ENCODE data around the gene NT5C1A. TPM values are rescaled to one million over a fixed set of nuclear protein-coding genes. Genes with fewer than 3 reads are reported as not detected.
A peak's percentile ranks its signal among the peaks of the same experiment; 100 is the strongest.

The NT5C1A gene
- total RNA-seq, 1 experiment from 2014 or later: 0.52 TPM

- no peaks in the 10 kb centered on the region for H3K79me2 ChIP-seq (ENCODE audit: low read length)
- no peaks in the 10 kb centered on the region for H3K9me2 ChIP-seq (replicated peaks; ENCODE audit: insufficient read depth, low read length)
- H4K20me1 ChIP-seq (ENCODE audit: insufficient read depth, low read depth, low read length): no peaks in the 10 kb centered on the region
- H3K9ac ChIP-seq (ENCODE audit: low read length): no peak overlapping the region
- DNase-seq: no peak
- no peaks in the 10 kb centered on the region for H3K36me3 ChIP-seq (ENCODE audit: insufficient read depth, low read length)
- H3K27me3 ChIP-seq (ENCODE audit: low read length): no peaks in the 10 kb centered on the region
- H3K4me1 ChIP-seq (ENCODE audit: low read length): peaks cover 9% of the 10 kb centered on the region
- no peaks in the 10 kb centered on the region for H3K9me3 ChIP-seq (ENCODE audit: low read length)
- no peak overlapping the region for H3K4me3 ChIP-seq (ENCODE audit: low read length)
- H2AFZ ChIP-seq (ENCODE audit: low read length): no peak overlapping the region
- H3K27ac ChIP-seq (ENCODE audit: low read length): no peak overlapping the region
- no peak overlapping the region for H3K4me2 ChIP-seq (ENCODE audit: low read depth, low read length, poor library complexity, severe bottlenecking)
These were observed 3.8 kb downstream of the NT5C1A start for GRCh38 chr1:39668111-39668510.

- Histone ChIP-seq H3K9ac (ENCODE audit: low read length) (no peak overlapping the region), H4K20me1 (ENCODE audit: insufficient read depth, low read depth, low read length) (no peaks in the 10 kb centered on the region), H3K36me3 (ENCODE audit: insufficient read depth, low read length) (no peaks in the 10 kb centered on the region), H2AFZ (ENCODE audit: low read length) (no peak overlapping the region), H3K27me3 (ENCODE audit: low read length) (no peaks in the 10 kb centered on the region), H3K4me3 (ENCODE audit: low read length) (no peak overlapping the region), H3K79me2 (ENCODE audit: low read length) (no peaks in the 10 kb centered on the region), H3K9me2 (replicated peaks; ENCODE audit: insufficient read depth, low read length) (no peaks in the 10 kb centered on the region), H3K4me1 (ENCODE audit: low read length) (peaks cover 9% of the 10 kb centered on the region), H3K4me2 (ENCODE audit: low read depth, low read length, poor library complexity, severe bottlenecking) (no peak overlapping the region), H3K9me3 (ENCODE audit: low read length) (no peaks in the 10 kb centered on the region), H3K27ac (ENCODE audit: low read length) (no peak overlapping the region)
- no peak for DNase-seq
These were observed 5.1 kb downstream of the NT5C1A start for GRCh38 chr1:39666772-39667171.

- peaks cover 9% of the 10 kb centered on the region for H3K4me1 ChIP-seq (ENCODE audit: low read length)
- no peaks in the 10 kb centered on the region for H3K79me2 ChIP-seq (ENCODE audit: low read length)
- peak overlapping the region; percentile 77 for H3K4me2 ChIP-seq (ENCODE audit: low read depth, low read length, poor library complexity, severe bottlenecking)
- no peaks in the 10 kb centered on the region for H3K9me3 ChIP-seq (ENCODE audit: low read length)
- H3K4me3 ChIP-seq (ENCODE audit: low read length): peak overlapping the region; percentile 64
- H3K27ac ChIP-seq (ENCODE audit: low read length): peak overlapping the region; percentile 47
- peak; percentile 88 for DNase-seq
- H3K9me2 ChIP-seq (replicated peaks; ENCODE audit: insufficient read depth, low read length): no peaks in the 10 kb centered on the region
- H2AFZ ChIP-seq (ENCODE audit: low read length): peak overlapping the region; percentile 97
- H3K9ac ChIP-seq (ENCODE audit: low read length): peak overlapping the region; percentile 69
- no peaks in the 10 kb centered on the region for H3K36me3 ChIP-seq (ENCODE audit: insufficient read depth, low read length)
- H4K20me1 ChIP-seq (ENCODE audit: insufficient read depth, low read depth, low read length): no peaks in the 10 kb centered on the region
- H3K27me3 ChIP-seq (ENCODE audit: low read length): no peaks in the 10 kb centered on the region
These were observed 8.3 kb downstream of the NT5C1A start for GRCh38 chr1:39663559-39663958.

- Histone ChIP-seq H3K9me3 (ENCODE audit: low read length) (no peaks in the 10 kb centered on the region), H3K79me2 (ENCODE audit: low read length) (no peaks in the 10 kb centered on the region), H2AFZ (ENCODE audit: low read length) (no peak overlapping the region), H3K4me3 (ENCODE audit: low read length) (no peak overlapping the region), H4K20me1 (ENCODE audit: insufficient read depth, low read depth, low read length) (no peaks in the 10 kb centered on the region), H3K36me3 (ENCODE audit: insufficient read depth, low read length) (no peaks in the 10 kb centered on the region), H3K27ac (ENCODE audit: low read length) (no peak overlapping the region), H3K9ac (ENCODE audit: low read length) (no peak overlapping the region), H3K27me3 (ENCODE audit: low read length) (no peaks in the 10 kb centered on the region), H3K4me1 (ENCODE audit: low read length) (peaks cover 9% of the 10 kb centered on the region), H3K9me2 (replicated peaks; ENCODE audit: insufficient read depth, low read length) (no peaks in the 10 kb centered on the region), H3K4me2 (ENCODE audit: low read depth, low read length, poor library complexity, severe bottlenecking) (no peak overlapping the region)
- no peak for DNase-seq
These were observed 9.0 kb downstream of the NT5C1A start for GRCh38 chr1:39662861-39663260.

GRCh38 chr1:39659538-39659937, 12.4 kb downstream of the NT5C1A start:
- no peak overlapping the region for H2AFZ ChIP-seq (ENCODE audit: low read length)
- no peak overlapping the region for H3K4me3 ChIP-seq (ENCODE audit: low read length)
- H3K27me3 ChIP-seq (ENCODE audit: low read length): no peaks in the 10 kb centered on the region
- no peaks in the 10 kb centered on the region for H3K9me2 ChIP-seq (replicated peaks; ENCODE audit: insufficient read depth, low read length)
- H3K9me3 ChIP-seq (ENCODE audit: low read length): no peaks in the 10 kb centered on the region
- H3K27ac ChIP-seq (ENCODE audit: low read length): no peak overlapping the region
- peaks cover 9% of the 10 kb centered on the region for H3K4me1 ChIP-seq (ENCODE audit: low read length)
- no peak for DNase-seq
- no peak overlapping the region for H3K4me2 ChIP-seq (ENCODE audit: low read depth, low read length, poor library complexity, severe bottlenecking)
- H4K20me1 ChIP-seq (ENCODE audit: insufficient read depth, low read depth, low read length): no peaks in the 10 kb centered on the region
- no peaks in the 10 kb centered on the region for H3K79me2 ChIP-seq (ENCODE audit: low read length)
- no peaks in the 10 kb centered on the region for H3K36me3 ChIP-seq (ENCODE audit: insufficient read depth, low read length)
- no peak overlapping the region for H3K9ac ChIP-seq (ENCODE audit: low read length)

GRCh38 chr1:39659110-39659509, 12.8 kb downstream of the NT5C1A start:
- H3K9me3 ChIP-seq (ENCODE audit: low read length): no peaks in the 10 kb centered on the region
- H3K4me2 ChIP-seq (ENCODE audit: low read depth, low read length, poor library complexity, severe bottlenecking): no peak overlapping the region
- H4K20me1 ChIP-seq (ENCODE audit: insufficient read depth, low read depth, low read length): no peaks in the 10 kb centered on the region
- no peak overlapping the region for H3K27ac ChIP-seq (ENCODE audit: low read length)
- no peak for DNase-seq
- no peaks in the 10 kb centered on the region for H3K79me2 ChIP-seq (ENCODE audit: low read length)
- no peak overlapping the region for H2AFZ ChIP-seq (ENCODE audit: low read length)
- no peaks in the 10 kb centered on the region for H3K36me3 ChIP-seq (ENCODE audit: insufficient read depth, low read length)
- H3K9ac ChIP-seq (ENCODE audit: low read length): no peak overlapping the region
- no peaks in the 10 kb centered on the region for H3K27me3 ChIP-seq (ENCODE audit: low read length)
- no peak overlapping the region for H3K4me3 ChIP-seq (ENCODE audit: low read length)
- H3K4me1 ChIP-seq (ENCODE audit: low read length): peaks cover 8% of the 10 kb centered on the region
- H3K9me2 ChIP-seq (replicated peaks; ENCODE audit: insufficient read depth, low read length): no peaks in the 10 kb centered on the region

GRCh38 chr1:39657923-39658485, 13.9 kb downstream of the NT5C1A start:
- H3K9me2 ChIP-seq (replicated peaks; ENCODE audit: insufficient read depth, low read length): no peaks in the 10 kb centered on the region
- peak overlapping the region; percentile 47; the same call in 1 of the 2 replicates for H3K9ac ChIP-seq (ENCODE audit: low read length)
- H2AFZ ChIP-seq (ENCODE audit: low read length): peak overlapping the region; percentile 29; the same call in 1 of the 2 replicates
- H4K20me1 ChIP-seq (ENCODE audit: insufficient read depth, low read depth, low read length): no peaks in the 10 kb centered on the region
- H3K79me2 ChIP-seq (ENCODE audit: low read length): no peaks in the 10 kb centered on the region
- H3K27me3 ChIP-seq (ENCODE audit: low read length): no peaks in the 10 kb centered on the region
- H3K4me2 ChIP-seq (ENCODE audit: low read depth, low read length, poor library complexity, severe bottlenecking): no peak overlapping the region
- no peaks in the 10 kb centered on the region for H3K36me3 ChIP-seq (ENCODE audit: insufficient read depth, low read length)
- no peaks in the 10 kb centered on the region for H3K4me1 ChIP-seq (ENCODE audit: low read length)
- H3K27ac ChIP-seq (ENCODE audit: low read length): no peak overlapping the region
- peak overlapping the region; percentile 18; the same call in 1 of the 2 replicates for H3K4me3 ChIP-seq (ENCODE audit: low read length)
- no peaks in the 10 kb centered on the region for H3K9me3 ChIP-seq (ENCODE audit: low read length)
- DNase-seq: peak; percentile 91

- H2AFZ ChIP-seq (ENCODE audit: low read length): no peak overlapping the region
- H3K4me1 ChIP-seq (ENCODE audit: low read length): no peaks in the 10 kb centered on the region
- no peaks in the 10 kb centered on the region for H3K36me3 ChIP-seq (ENCODE audit: insufficient read depth, low read length)
- H3K27ac ChIP-seq (ENCODE audit: low read length): no peak overlapping the region
- H3K9ac ChIP-seq (ENCODE audit: low read length): peak overlapping the region; percentile 47; the same call in 1 of the 2 replicates
- H3K4me2 ChIP-seq (ENCODE audit: low read depth, low read length, poor library complexity, severe bottlenecking): no peak overlapping the region
- no peaks in the 10 kb centered on the region for H3K9me2 ChIP-seq (replicated peaks; ENCODE audit: insufficient read depth, low read length)
- no peaks in the 10 kb centered on the region for H4K20me1 ChIP-seq (ENCODE audit: insufficient read depth, low read depth, low read length)
- H3K9me3 ChIP-seq (ENCODE audit: low read length): no peaks in the 10 kb centered on the region
- H3K4me3 ChIP-seq (ENCODE audit: low read length): peak overlapping the region; percentile 18; the same call in 1 of the 2 replicates
- H3K79me2 ChIP-seq (ENCODE audit: low read length): no peaks in the 10 kb centered on the region
- H3K27me3 ChIP-seq (ENCODE audit: low read length): no peaks in the 10 kb centered on the region
- no peak for DNase-seq
These were observed 14.5 kb downstream of the NT5C1A start for GRCh38 chr1:39657402-39657801.

All from Karpas-422 (cell line).